Measurements from ENCODE around the gene RXRB.

The RXRB gene

DNA sequence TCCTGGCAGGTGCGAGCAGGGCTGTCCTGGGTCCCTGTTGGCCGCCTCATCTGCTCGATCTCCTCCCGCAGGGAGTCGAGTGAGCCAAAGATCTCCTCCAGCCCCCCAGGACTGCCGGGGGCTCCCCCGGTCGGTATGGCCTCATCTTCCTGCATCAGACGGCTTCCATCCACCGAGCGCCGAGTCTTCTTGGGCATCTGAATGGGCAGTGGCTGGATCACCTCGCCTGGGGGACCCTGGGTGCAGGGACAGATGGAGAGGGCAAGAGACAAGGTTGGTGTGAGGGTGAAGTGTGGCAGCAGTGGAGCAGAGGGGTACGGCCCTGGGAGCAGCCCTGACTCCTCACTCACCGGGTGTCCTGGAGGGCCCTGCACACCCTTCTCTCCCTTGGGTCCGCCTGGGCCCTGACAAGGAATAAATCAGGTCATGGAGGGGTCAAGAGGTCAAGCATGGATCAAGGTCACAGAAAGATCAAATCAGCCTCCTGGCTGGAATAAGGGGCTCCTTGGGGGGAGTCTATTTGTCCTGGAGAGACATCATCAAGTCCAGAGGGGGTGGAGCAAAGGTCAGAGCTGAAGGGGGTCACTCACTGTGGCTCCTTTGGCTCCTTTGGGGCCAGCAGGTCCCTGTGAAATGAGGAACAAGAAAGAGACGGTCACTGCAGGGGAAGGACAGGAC, 34.7 kb downstream of the RXRB start:
- Histone ChIP-seq H3K27ac (ENCODE audit: poor library complexity, severe bottlenecking) (no peak overlapping the region), H3K4me1 (ENCODE audit: insufficient read depth, poor library complexity, severe bottlenecking) (peaks cover 4% of the 10 kb centered on the region), H3K36me3 (ENCODE audit: low read depth) (no peaks in the 10 kb centered on the region), H3K27me3 (ENCODE audit: insufficient read depth, poor library complexity, severe bottlenecking) (no peaks in the 10 kb centered on the region), H3K9me3 (ENCODE audit: severe bottlenecking) (no peaks in the 10 kb centered on the region), H3K4me3 (ENCODE audit: severe bottlenecking) (no peak overlapping the region)
- no peak for ATAC-seq (ENCODE audit: low read depth)
- no peak for DNase-seq (ENCODE audit: low spot score)
- TF ChIP-seq, protein P1, sequence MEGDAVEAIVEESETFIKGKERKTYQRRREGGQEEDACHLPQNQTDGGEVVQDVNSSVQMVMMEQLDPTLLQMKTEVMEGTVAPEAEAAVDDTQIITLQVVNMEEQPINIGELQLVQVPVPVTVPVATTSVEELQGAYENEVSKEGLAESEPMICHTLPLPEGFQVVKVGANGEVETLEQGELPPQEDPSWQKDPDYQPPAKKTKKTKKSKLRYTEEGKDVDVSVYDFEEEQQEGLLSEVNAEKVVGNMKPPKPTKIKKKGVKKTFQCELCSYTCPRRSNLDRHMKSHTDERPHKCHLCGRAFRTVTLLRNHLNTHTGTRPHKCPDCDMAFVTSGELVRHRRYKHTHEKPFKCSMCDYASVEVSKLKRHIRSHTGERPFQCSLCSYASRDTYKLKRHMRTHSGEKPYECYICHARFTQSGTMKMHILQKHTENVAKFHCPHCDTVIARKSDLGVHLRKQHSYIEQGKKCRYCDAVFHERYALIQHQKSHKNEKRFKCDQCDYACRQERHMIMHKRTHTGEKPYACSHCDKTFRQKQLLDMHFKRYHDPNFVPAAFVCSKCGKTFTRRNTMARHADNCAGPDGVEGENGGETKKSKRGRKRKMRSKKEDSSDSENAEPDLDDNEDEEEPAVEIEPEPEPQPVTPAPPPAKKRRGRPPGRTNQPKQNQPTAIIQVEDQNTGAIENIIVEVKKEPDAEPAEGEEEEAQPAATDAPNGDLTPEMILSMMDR (IDR thresholded peaks at IDR 0.05; ENCODE audit: poor library complexity, severe bottlenecking) = no peak

GRCh38 chr6:33164665-33165373, 35.6 kb downstream of the RXRB start:
- no peak for DNase-seq (ENCODE audit: low spot score)
- peaks cover 6% of the 10 kb centered on the region for H3K4me1 ChIP-seq (ENCODE audit: insufficient read depth, poor library complexity, severe bottlenecking)
- no peak for ATAC-seq (ENCODE audit: low read depth)
- no peaks in the 10 kb centered on the region for H3K9me3 ChIP-seq (ENCODE audit: severe bottlenecking)
- no peak overlapping the region for H3K4me3 ChIP-seq (ENCODE audit: severe bottlenecking)
- H3K27me3 ChIP-seq (ENCODE audit: insufficient read depth, poor library complexity, severe bottlenecking) = no peaks in the 10 kb centered on the region
- no peak overlapping the region for H3K27ac ChIP-seq (ENCODE audit: poor library complexity, severe bottlenecking)
- no peaks in the 10 kb centered on the region for H3K36me3 ChIP-seq (ENCODE audit: low read depth)
- TF ChIP-seq, protein P1 (IDR thresholded peaks at IDR 0.05; ENCODE audit: poor library complexity, severe bottlenecking) = no peak

- Histone ChIP-seq H3K4me1 (ENCODE audit: insufficient read depth, poor library complexity, severe bottlenecking) (peaks cover 6% of the 10 kb centered on the region), H3K9me3 (ENCODE audit: severe bottlenecking) (no peaks in the 10 kb centered on the region), H3K4me3 (ENCODE audit: severe bottlenecking) (no peak overlapping the region), H3K36me3 (ENCODE audit: low read depth) (no peaks in the 10 kb centered on the region), H3K27me3 (ENCODE audit: insufficient read depth, poor library complexity, severe bottlenecking) (no peaks in the 10 kb centered on the region), H3K27ac (ENCODE audit: poor library complexity, severe bottlenecking) (no peak overlapping the region)
- DNase-seq (ENCODE audit: low spot score) (no peak), ATAC-seq (ENCODE audit: low read depth) (no peak)
- TF ChIP-seq, protein P1 (IDR thresholded peaks at IDR 0.05; ENCODE audit: poor library complexity, severe bottlenecking) = no peak
These were observed 36.3 kb downstream of the RXRB start for GRCh38 chr6:33164176-33164575.

GRCh38 chr6:33163540-33163939, 36.9 kb downstream of the RXRB start:
- H3K27me3 ChIP-seq (ENCODE audit: insufficient read depth, poor library complexity, severe bottlenecking) = no peaks in the 10 kb centered on the region
- no peaks in the 10 kb centered on the region for H3K36me3 ChIP-seq (ENCODE audit: low read depth)
- no peaks in the 10 kb centered on the region for H3K9me3 ChIP-seq (ENCODE audit: severe bottlenecking)
- H3K4me1 ChIP-seq (ENCODE audit: insufficient read depth, poor library complexity, severe bottlenecking) = peaks cover 6% of the 10 kb centered on the region
- no peak overlapping the region for H3K4me3 ChIP-seq (ENCODE audit: severe bottlenecking)
- ATAC-seq (ENCODE audit: low read depth) = no peak
- DNase-seq (ENCODE audit: low spot score) = no peak
- TF ChIP-seq, protein P1 (IDR thresholded peaks at IDR 0.05; ENCODE audit: poor library complexity, severe bottlenecking) = no peak
- H3K27ac ChIP-seq (ENCODE audit: poor library complexity, severe bottlenecking) = no peak overlapping the region
